ENCODE results near the gene LIMS2.
A peak's percentile ranks its signal among the peaks of the same experiment; 100 is the strongest.

Gene LIMS2

DNA sequence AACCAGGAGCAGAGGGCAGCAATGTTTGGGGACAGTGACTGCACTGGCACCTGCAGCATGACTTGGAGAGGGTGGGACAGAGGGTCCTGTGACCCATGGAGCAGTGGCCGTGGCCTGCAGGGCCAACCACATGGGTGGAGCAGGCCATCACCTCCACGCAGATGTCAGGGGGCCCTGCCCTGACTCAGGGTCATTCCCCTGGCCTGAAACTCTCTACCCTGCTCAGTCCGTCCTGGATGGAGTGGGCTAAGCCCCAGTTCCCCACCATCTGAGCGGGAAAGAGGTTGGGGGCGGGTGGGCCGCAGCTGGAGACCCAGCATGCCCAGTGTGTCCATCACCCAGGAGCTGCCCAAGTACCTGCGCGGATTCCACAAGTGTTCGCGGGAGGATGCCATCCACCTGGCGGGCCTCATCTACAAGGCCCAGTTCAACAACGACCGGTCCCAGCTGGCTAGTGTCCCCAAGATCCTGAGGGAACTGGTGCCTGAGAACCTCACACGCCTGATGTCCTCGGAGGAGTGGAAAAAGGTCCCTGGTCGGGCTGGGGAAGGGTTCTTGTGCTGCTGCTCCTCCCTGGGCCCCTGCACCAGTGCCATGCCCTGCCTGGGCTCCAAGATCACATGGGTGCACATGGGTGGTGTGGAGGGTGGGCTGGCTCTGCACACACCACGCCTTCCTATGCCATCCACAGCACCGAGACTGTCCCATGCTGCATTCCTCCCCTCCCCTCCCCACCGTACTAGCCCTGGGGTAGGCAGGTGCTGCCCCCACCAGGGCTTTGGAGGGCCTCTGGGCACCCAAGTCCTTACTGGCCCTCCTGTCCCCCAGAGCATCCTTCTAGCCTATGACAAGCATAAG lies 39.7 kb downstream of the LIMS2 start:
- TF ChIP-seq Cebpa-rat (IDR thresholded peaks at IDR 0.05), result no peak
- peaks cover 0 to 41% (median 0%) of the 10 kb centered on the region in 11 experiments; a peak in 6 of 22 replicates for H3K27me3 ChIP-seq
- no peak overlapping the region; a peak in 1 of 20 replicates for H3K4me3 ChIP-seq
- H3K9ac ChIP-seq, result peak overlapping the region in 4 of 11 experiments; percentile 31 to 92 (median 74); a peak in 3 of 22 replicates
- no peaks in the 10 kb centered on the region; a peak in 1 of 22 replicates for H4K20me1 ChIP-seq
- H3K9me3 ChIP-seq (replicated peaks in 1 of 11), result no peaks in the 10 kb centered on the region
- peak overlapping the region; percentile 88 to 100 (median 97) for H3K4me2 ChIP-seq
- H3K27ac ChIP-seq, result peak overlapping the region in 6 of 11 experiments; percentile 87 to 99 (median 98); a peak in 10 of 22 replicates
- no peaks in the 10 kb centered on the region for H3K36me3 ChIP-seq
- H3K4me1 ChIP-seq, result peaks cover 90 to 100% (median 100%) of the 10 kb centered on the region in 10 experiments

- Histone ChIP-seq H3K27ac (peak overlapping the region in 4 of 11 experiments; percentile 54 to 99 (median 98); a peak in 6 of 22 replicates), H3K4me3 (no peak overlapping the region), H3K36me3 (no peaks in the 10 kb centered on the region), H3K27me3 (peaks cover 0 to 41% (median 0%) of the 10 kb centered on the region in 11 experiments; a peak in 6 of 22 replicates), H3K9ac (peak overlapping the region in 4 of 11 experiments; percentile 56 to 68 (median 62); a peak in 4 of 22 replicates), H4K20me1 (no peaks in the 10 kb centered on the region; a peak in 1 of 22 replicates), H3K4me2 (peak overlapping the region; percentile 75 to 100 (median 97)), H3K9me3 (replicated peaks in 1 of 11) (no peaks in the 10 kb centered on the region), H3K4me1 (peaks cover 90 to 100% (median 100%) of the 10 kb centered on the region in 10 experiments)
- TF ChIP-seq Cebpa-rat (IDR thresholded peaks at IDR 0.05), result no peak
Observed at GRCh38 chr2:127634626-127635379, 40.5 kb downstream of the LIMS2 start.

DNA sequence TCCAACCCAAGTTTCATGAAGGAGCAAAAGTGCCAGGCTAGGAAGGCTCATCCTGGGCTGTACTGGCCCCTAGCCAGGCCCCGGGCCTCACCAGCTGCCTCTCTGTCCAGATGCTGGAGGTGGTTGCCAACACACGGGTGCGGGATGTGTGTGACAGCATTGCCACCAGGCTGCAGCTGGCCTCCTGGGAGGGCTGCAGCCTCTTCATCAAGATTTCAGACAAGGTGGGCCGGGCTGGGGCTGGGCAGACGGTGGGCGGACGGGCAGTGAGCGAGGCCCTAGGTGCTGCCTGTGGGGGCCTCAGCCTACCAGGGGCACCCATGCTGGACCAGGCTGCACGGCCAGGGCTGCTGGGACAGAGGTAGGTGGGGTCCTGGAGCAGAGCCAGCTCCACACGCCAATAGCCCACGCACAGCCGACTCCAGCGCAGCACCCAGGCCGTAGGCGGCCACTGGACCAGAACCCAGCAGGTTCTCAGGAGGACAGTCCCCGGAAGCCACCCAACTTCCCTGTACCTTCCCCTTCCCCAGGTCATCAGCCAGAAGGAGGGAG lies 41.2 kb downstream of the LIMS2 start:
- no peaks in the 10 kb centered on the region; a peak in 2 of 22 replicates for H4K20me1 ChIP-seq
- H3K9ac ChIP-seq, result peak overlapping the region in 4 of 11 experiments; percentile 56 to 68 (median 62); a peak in 7 of 22 replicates
- peak overlapping the region in 5 of 11 experiments; percentile 1 to 99 (median 98); a peak in 8 of 22 replicates for H3K27ac ChIP-seq
- H3K27me3 ChIP-seq, result peaks cover 0 to 41% (median 0%) of the 10 kb centered on the region in 11 experiments; a peak in 6 of 22 replicates
- no peaks in the 10 kb centered on the region for H3K9me3 ChIP-seq (replicated peaks in 1 of 11)
- H3K4me3 ChIP-seq, result no peak overlapping the region
- H3K4me1 ChIP-seq, result peaks cover 89 to 100% (median 100%) of the 10 kb centered on the region in 10 experiments
- peak overlapping the region; percentile 75 to 100 (median 97) for H3K4me2 ChIP-seq
- H3K36me3 ChIP-seq, result no peaks in the 10 kb centered on the region
- TF ChIP-seq Cebpa-rat (IDR thresholded peaks at IDR 0.05), result no peak

DNA sequence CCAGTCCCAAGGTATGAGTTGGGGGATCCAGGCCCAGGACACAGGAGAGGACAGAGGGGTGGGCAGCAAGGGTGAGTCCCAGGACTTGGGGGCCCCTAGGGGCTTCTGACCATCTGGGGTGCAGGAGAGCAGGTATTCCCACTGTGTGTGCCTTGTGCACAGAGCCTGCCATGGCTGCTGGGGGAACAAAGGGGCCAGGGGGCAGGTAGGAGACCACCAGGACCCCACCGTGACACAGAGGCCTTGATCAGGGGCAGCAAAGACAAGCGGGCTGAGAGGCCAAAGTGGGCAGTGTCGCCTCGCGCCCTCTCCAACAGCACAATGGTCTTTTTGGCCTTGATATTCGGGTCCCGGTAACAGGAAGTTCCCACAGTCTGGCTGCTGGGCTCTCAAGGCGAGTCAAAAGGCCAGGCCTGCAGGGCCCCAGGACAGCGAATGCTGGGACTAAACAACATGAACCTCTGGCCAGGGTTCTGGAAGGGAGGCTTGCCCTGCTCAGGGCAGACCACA lies 41.7 kb downstream of the LIMS2 start:
- Histone ChIP-seq H3K27me3 (peaks cover 0 to 37% (median 0%) of the 10 kb centered on the region in 11 experiments; a peak in 6 of 22 replicates), H3K4me3 (no peak overlapping the region; a peak in 1 of 20 replicates), H3K4me2 (peak overlapping the region; percentile 75 to 100 (median 97)), H3K27ac (peak overlapping the region in 5 of 11 experiments; percentile 1 to 99 (median 98); a peak in 9 of 22 replicates), H3K9ac (peak overlapping the region in 4 of 11 experiments; percentile 56 to 68 (median 62); a peak in 8 of 22 replicates), H4K20me1 (no peaks in the 10 kb centered on the region; a peak in 2 of 22 replicates), H3K9me3 (replicated peaks in 1 of 11) (no peaks in the 10 kb centered on the region), H3K36me3 (no peaks in the 10 kb centered on the region), H3K4me1 (peaks cover 83 to 100% (median 99%) of the 10 kb centered on the region in 10 experiments)
- TF ChIP-seq Cebpa-rat (IDR thresholded peaks at IDR 0.05), result no peak

DNA sequence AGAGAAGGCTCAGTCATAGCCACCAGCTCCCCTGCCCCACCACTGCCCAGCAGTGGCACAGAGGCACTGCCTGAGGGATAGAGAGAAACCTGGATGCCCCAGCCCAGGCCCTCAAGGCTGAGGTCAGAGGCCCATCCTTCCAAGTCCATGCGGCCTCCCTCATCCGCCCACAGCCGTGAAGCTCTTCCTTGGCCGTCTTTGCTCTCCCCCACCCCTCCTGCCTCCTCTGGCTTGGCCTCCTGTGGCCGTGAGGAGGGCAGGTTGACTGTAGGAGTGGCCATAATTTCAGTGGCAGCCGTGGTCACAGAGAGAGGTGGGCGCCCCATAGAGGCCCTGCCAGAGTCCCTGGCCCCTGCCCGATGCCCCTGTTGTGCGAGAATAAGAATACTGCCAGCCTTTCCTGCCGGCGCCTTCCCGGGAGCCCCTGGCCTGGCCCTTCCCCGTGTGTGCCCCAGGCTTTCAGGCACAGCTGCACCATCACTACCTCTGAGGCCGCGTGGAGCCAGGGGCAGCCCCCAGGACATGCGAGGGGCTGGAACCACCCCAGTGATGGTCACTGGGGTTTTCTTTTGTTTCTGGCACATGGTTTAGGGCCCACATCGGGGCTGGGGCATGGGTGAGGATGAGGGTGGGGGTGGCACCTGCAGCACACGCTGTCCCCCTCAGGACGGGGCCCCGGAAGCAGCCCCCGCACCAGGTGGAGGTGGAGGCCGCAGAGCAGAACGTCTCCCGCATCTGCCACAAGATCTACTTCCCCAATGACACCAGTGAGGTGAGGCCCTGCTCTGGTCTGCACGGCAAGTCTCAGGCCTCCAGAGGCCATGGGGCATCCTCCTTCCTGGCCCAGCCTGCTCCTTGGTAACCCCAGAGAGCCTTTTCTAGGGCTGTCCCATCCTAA lies 42.5 kb downstream of the LIMS2 start:
- peak overlapping the region in 6 of 11 experiments; percentile 11 to 68 (median 56); a peak in 9 of 22 replicates for H3K9ac ChIP-seq

DNA sequence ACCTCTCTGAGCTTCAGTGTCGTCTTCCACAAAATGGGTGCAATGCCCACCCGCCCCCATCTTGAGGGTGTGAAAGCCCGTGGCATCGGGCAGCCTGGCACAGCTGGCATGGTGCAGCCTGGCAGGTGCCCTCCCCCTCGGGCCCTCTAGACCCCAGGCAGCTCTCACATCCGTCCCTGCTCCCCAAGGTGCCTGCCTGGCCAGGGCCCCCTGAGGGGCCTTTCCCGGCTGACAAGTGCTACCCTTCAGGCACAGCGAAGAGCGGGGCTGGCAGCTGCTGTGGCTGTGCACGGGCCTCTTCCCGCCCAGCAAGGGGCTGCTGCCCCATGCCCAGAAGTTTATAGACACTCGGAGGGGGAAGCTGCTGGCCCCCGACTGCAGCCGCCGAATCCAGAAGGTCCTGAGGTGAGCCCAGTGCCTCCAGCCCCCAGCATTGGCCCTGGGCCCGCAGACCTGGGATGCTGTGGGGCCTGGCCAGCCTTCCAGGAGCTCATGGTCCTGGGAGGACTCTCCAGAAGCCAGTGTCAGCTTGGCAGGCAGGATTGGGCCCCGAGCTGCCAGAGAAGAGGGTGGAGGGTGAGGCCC lies 43.2 kb downstream of the LIMS2 start:
- no peaks in the 10 kb centered on the region for H3K36me3 ChIP-seq
- H4K20me1 ChIP-seq, result peaks cover 0 to 3% (median 0%) of the 10 kb centered on the region in 11 experiments; a peak in 3 of 22 replicates
- H3K27me3 ChIP-seq, result peaks cover 0 to 42% (median 0%) of the 10 kb centered on the region in 11 experiments; a peak in 6 of 22 replicates
- TF ChIP-seq Cebpa-rat (IDR thresholded peaks at IDR 0.05), result no peak
- peaks cover 68 to 99% (median 98%) of the 10 kb centered on the region in 10 experiments for H3K4me1 ChIP-seq
- H3K9me3 ChIP-seq (replicated peaks in 1 of 11), result no peaks in the 10 kb centered on the region
- H3K4me3 ChIP-seq, result peak overlapping the region in 2 of 10 experiments; percentile 1 to 8; a peak in 3 of 20 replicates
- H3K9ac ChIP-seq, result peak overlapping the region in 8 of 11 experiments; percentile 8 to 68 (median 38); a peak in 9 of 22 replicates
- peak overlapping the region in 6 of 11 experiments; percentile 3 to 99 (median 76); a peak in 9 of 22 replicates for H3K27ac ChIP-seq
- H3K4me2 ChIP-seq, result peak overlapping the region; percentile 75 to 100 (median 97)

More for the DNA sequence above, 42.5 kb downstream of the LIMS2 start:
- H3K27ac ChIP-seq, result peak overlapping the region in 6 of 11 experiments; percentile 3 to 99 (median 76); a peak in 9 of 22 replicates
- H3K4me2 ChIP-seq, result peak overlapping the region; percentile 75 to 100 (median 97)
- no peaks in the 10 kb centered on the region for H3K9me3 ChIP-seq (replicated peaks in 1 of 11)
- no peaks in the 10 kb centered on the region for H3K36me3 ChIP-seq
- peaks cover 0 to 34% (median 0%) of the 10 kb centered on the region in 11 experiments; a peak in 6 of 22 replicates for H3K27me3 ChIP-seq
- TF ChIP-seq Cebpa-rat (IDR thresholded peaks at IDR 0.05), result no peak
- H3K4me1 ChIP-seq, result peaks cover 76 to 99% (median 97%) of the 10 kb centered on the region in 10 experiments
- no peaks in the 10 kb centered on the region; a peak in 2 of 22 replicates for H4K20me1 ChIP-seq
- H3K4me3 ChIP-seq, result peak overlapping the region in 1 of 10 experiments; percentile 8; a peak in 2 of 20 replicates

All from BLaER1 treated with 17β-estradiol and CSF1 and Interleukin-3, amounts not matched to agents 10 nM and 100 nM (cell line).